SU-DHL-6 (cell line): Measurements from ENCODE around the gene LAD1.

Experiments
- H2AFZ ChIP-seq: fragments of 200-600 bp; sonication (generic); 2 replicates; pipeline ENCODE4 v1.6.1; 2014; ENCODE audit warnings: low read depth, mild to moderate bottlenecking, moderate library complexity, mixed read lengths, antibody characterized with exemption, low read length; ENCODE audit not compliant: severe bottlenecking
- H3F3A ChIP-seq: fragments of 200-600 bp; shearing (Covaris generic); 2 replicates; pipeline ENCODE4 v1.6.0; 2016; ENCODE audit warnings: antibody characterized with exemption, mild to moderate bottlenecking; ENCODE audit not compliant: insufficient read depth
- H3K27ac ChIP-seq: fragments of 200-600 bp; sonication (generic); 2 replicates; pipeline ENCODE4 v1.5.1; 2016; ENCODE audit warnings: low read depth, mild to moderate bottlenecking, low read length, moderate library complexity, mixed read lengths
- H3K27me3 ChIP-seq: fragments of 200-600 bp; sonication (generic), shearing (Covaris generic); 2 replicates; pipeline ENCODE4 v1.6.0; 2014; ENCODE audit warnings: mild to moderate bottlenecking, low read length
- H3K36me3 ChIP-seq: fragments of 200-600 bp; sonication (generic); 2 replicates; pipeline ENCODE4 v1.6.1; 2014; ENCODE audit warnings: mild to moderate bottlenecking, low read length, mixed read lengths
- H3K4me2 ChIP-seq: fragments of 300-600, 200-600 bp; shearing (Covaris generic), sonication (generic); 2 replicates; pipeline ENCODE4 v1.6.0; 2014; ENCODE audit warnings: low read length, low read depth, mild to moderate bottlenecking; ENCODE audit not compliant: poor library complexity, severe bottlenecking
- H3K4me3 ChIP-seq: fragments of 200-600 bp; sonication (generic); 2 replicates; pipeline ENCODE4 v1.5.1; 2014; ENCODE audit warnings: antibody characterized with exemption, low read length, mild to moderate bottlenecking, mixed read lengths; ENCODE audit not compliant: insufficient read depth, poor library complexity, severe bottlenecking
- H3K79me2 ChIP-seq: fragments of 200-600 bp; sonication (generic); 2 replicates; pipeline ENCODE4 v1.6.1; 2014; ENCODE audit warnings: mild to moderate bottlenecking, low read length, moderate library complexity; ENCODE audit not compliant: insufficient read depth
- H3K9ac ChIP-seq: fragments of 200-600 bp; sonication (generic); 2 replicates; pipeline ENCODE4 v1.7.0; 2014; ENCODE audit warnings: mild to moderate bottlenecking, low read length
- H3K9me2 ChIP-seq: fragments of 200-600 bp; sonication (generic); replicated peaks from 2 replicates; pipeline ENCODE4 v1.6.1; 2014; ENCODE audit warnings: low read length; ENCODE audit not compliant: insufficient read depth
- H3K9me3 ChIP-seq: fragments of 200-600 bp; sonication (generic); 2 replicates; pipeline ENCODE4 v1.6.1; 2014; ENCODE audit warnings: low read length, mixed read lengths; ENCODE audit not compliant: insufficient read depth
- H4K20me1 ChIP-seq: fragments of 200-600 bp; sonication (generic); 2 replicates; pipeline ENCODE4 v1.6.1; 2014; ENCODE audit warnings: low read depth, mild to moderate bottlenecking, antibody characterized with exemption, low read length, moderate library complexity, mixed read lengths
- EZH2phosphoT487 ChIP-seq: fragments of 200-600 bp; sonication (generic), shearing (Covaris generic); conservative IDR thresholded peaks from 2 replicates; pipeline ENCODE4 v1.6.1; 2018; ENCODE audit warnings: mild to moderate bottlenecking, antibody characterized with exemption, low read length, moderate library complexity, mixed read lengths
- TF ChIP-seq, protein P1 (sequence below): fragments of 200-600 bp; sonication (generic); IDR thresholded peaks from one replicate; pipeline ENCODE4 v1.5.1; 2017; ENCODE audit warnings: antibody characterized with exemption, mild to moderate bottlenecking, low read length, moderate library complexity; ENCODE audit not compliant: insufficient read depth, poor library complexity, severe bottlenecking

LAD1 gene

DNA sequence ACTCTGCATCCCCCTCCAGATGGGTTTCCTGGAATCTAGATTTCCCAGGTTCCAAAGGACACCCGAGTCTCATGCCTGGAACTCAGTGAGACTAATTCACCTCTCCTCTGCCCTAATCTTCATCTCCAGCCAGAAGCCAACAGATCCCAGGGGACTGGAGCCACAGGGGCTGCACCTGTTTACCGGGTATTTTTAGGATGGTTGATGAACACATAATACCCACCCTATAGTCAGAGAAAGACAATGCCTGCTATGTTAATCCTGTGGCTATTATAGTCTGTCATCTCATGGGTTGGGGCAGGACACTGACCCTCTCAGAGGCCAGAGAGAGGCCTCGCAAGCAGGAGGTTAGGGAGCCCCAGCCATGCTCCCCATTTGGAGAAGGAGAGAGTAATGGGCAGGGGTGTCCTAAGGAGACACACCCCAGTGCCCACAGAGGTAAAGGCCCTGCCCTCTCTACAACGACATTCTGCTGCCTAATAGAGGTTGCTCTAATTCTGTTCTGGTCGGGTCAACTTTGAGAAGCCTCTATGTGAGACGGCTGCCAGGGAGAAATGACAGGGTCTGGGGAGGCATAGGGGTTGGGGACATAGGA lies 23.4 kb upstream of the LAD1 start:
- H3K79me2 ChIP-seq, result no peaks in the 10 kb centered on the region
- no peak overlapping the region for H3K27ac ChIP-seq
- no peaks in the 10 kb centered on the region for H3K36me3 ChIP-seq
- H3F3A ChIP-seq, result no peaks in the 10 kb centered on the region
- no peak overlapping the region for H2AFZ ChIP-seq
- no peaks in the 10 kb centered on the region for H4K20me1 ChIP-seq
- no peaks in the 10 kb centered on the region for H3K9me2 ChIP-seq
- no peak overlapping the region for H3K4me2 ChIP-seq
- no peak overlapping the region for H3K4me3 ChIP-seq
- TF ChIP-seq EZH2phosphoT487, result no peak
- TF ChIP-seq, protein P1, sequence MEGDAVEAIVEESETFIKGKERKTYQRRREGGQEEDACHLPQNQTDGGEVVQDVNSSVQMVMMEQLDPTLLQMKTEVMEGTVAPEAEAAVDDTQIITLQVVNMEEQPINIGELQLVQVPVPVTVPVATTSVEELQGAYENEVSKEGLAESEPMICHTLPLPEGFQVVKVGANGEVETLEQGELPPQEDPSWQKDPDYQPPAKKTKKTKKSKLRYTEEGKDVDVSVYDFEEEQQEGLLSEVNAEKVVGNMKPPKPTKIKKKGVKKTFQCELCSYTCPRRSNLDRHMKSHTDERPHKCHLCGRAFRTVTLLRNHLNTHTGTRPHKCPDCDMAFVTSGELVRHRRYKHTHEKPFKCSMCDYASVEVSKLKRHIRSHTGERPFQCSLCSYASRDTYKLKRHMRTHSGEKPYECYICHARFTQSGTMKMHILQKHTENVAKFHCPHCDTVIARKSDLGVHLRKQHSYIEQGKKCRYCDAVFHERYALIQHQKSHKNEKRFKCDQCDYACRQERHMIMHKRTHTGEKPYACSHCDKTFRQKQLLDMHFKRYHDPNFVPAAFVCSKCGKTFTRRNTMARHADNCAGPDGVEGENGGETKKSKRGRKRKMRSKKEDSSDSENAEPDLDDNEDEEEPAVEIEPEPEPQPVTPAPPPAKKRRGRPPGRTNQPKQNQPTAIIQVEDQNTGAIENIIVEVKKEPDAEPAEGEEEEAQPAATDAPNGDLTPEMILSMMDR, result no peak
- no peaks in the 10 kb centered on the region for H3K27me3 ChIP-seq
- no peak overlapping the region for H3K9ac ChIP-seq
- no peaks in the 10 kb centered on the region for H3K9me3 ChIP-seq

DNA sequence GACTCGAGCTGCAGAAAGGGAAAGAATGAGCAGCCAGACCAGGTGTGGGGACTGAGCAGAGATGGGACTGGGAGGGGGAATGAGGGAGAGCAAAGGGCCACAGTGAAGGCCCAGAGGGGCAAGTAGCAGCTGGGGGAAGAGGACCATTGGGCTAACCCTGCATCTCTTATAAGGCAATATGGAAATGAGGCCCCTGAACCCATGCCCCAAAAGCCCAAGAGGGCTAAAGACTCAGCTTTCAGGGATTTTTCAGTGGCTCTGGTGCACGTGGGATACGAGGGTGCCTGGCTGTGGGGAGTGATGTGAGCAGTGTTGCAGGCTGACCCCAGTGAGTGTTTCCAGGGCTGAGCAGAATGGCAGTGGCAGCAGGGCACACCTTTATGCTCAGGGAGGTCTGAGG lies 22.9 kb upstream of the LAD1 start:
- no peaks in the 10 kb centered on the region for H4K20me1 ChIP-seq
- H3K27me3 ChIP-seq, result no peaks in the 10 kb centered on the region
- H3K36me3 ChIP-seq, result no peaks in the 10 kb centered on the region
- TF ChIP-seq, protein P1, result no peak
- no peak for TF ChIP-seq EZH2phosphoT487
- H3K4me2 ChIP-seq, result no peak overlapping the region
- no peak overlapping the region for H3K9ac ChIP-seq
- H3K79me2 ChIP-seq, result no peaks in the 10 kb centered on the region
- no peak overlapping the region for H3K4me3 ChIP-seq
- no peaks in the 10 kb centered on the region for H3F3A ChIP-seq
- H2AFZ ChIP-seq, result no peak overlapping the region
- no peak overlapping the region for H3K27ac ChIP-seq
- no peaks in the 10 kb centered on the region for H3K9me2 ChIP-seq
- no peaks in the 10 kb centered on the region for H3K9me3 ChIP-seq

DNA sequence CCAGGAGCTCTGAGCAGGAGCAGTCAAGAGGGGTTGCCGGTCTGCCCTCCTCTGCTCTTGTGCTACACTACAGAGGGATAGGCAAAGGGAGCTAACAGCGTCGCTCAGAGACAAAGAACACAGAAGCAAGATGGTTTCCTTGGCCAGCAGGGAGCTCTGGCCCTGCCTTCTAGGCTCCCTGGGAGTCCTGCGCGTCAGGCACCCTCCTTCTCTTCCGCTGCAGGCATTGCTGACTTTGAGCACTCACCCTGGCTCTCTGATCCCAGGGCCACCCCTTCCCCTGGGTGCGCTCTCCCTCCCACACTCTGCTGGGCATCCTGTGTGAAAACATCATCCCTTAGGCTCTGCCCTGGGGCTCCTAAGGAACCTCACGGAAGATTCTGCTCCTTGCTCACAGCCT lies 21.9 kb upstream of the LAD1 start:
- H3F3A ChIP-seq, result no peaks in the 10 kb centered on the region
- no peaks in the 10 kb centered on the region for H4K20me1 ChIP-seq
- H3K9ac ChIP-seq, result no peak overlapping the region
- no peaks in the 10 kb centered on the region for H3K79me2 ChIP-seq
- no peaks in the 10 kb centered on the region for H3K9me3 ChIP-seq
- no peaks in the 10 kb centered on the region for H3K36me3 ChIP-seq
- no peak overlapping the region for H2AFZ ChIP-seq
- H3K27me3 ChIP-seq, result no peaks in the 10 kb centered on the region
- no peak overlapping the region for H3K27ac ChIP-seq
- no peak overlapping the region for H3K4me3 ChIP-seq
- TF ChIP-seq, protein P1, result no peak
- no peak for TF ChIP-seq EZH2phosphoT487
- H3K9me2 ChIP-seq, result no peaks in the 10 kb centered on the region
- no peak overlapping the region for H3K4me2 ChIP-seq

DNA sequence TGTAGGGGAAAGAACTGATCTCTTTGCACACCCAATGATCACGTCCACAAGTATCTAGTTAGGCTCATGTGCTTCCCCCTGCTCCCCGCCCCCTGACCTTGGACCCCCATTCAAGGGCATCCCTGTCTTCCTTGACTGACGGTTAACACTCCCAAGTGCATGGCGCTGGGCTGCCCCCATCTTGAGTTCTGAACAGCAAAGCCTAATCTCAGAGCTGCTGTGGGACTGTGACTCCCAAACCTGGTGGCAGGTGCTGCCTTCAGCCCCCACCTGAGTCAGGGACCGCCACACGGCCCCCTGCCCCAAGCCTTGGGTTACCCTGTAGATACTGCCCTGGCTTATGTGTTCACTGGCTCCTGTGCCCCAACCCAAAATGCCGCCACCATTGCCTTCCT lies 21.5 kb upstream of the LAD1 start:
- Histone ChIP-seq H3K27ac (no peak overlapping the region), H3K79me2 (no peaks in the 10 kb centered on the region), H3K4me2 (no peak overlapping the region), H3K9me3 (no peaks in the 10 kb centered on the region), H2AFZ (no peak overlapping the region), H3K4me3 (no peak overlapping the region), H3K27me3 (no peaks in the 10 kb centered on the region), H3F3A (no peaks in the 10 kb centered on the region), H3K9ac (no peak overlapping the region), H3K36me3 (no peaks in the 10 kb centered on the region), H4K20me1 (no peaks in the 10 kb centered on the region), H3K9me2 (no peaks in the 10 kb centered on the region)
- TF ChIP-seq EZH2phosphoT487, result no peak
- TF ChIP-seq, protein P1, result no peak
